K562 (cell line): ENCODE measurements around the gene SLC37A3. TPM values are rescaled to one million over a fixed set of nuclear protein-coding genes. Genes with fewer than 3 reads are reported as not detected.
A peak's percentile ranks its signal among the peaks of the same experiment; 100 is the strongest.

Experiments used
- ATAC-seq: fragments of 200-7000 bp; cut with Tn5 transposase; 3 replicates; pipeline ENCODE4 v1.9.1; 2020; ENCODE audit warnings: moderate library complexity
- BruUV-seq: library from RNA; stranded (reverse); fragments of 400-500 nt; replicated peaks from 2 replicates; lab custom pipeline; 2021; lab: Mats Ljungman, UMichigan
- CTCF ChIA-PET: fragments of 300-600 bp; formaldehyde crosslinking; extraction: SDS; loops from one replicate; lab custom pipeline; 2021; ENCODE audit warnings: low intra/inter-chr PET ratio; lab: Yijun Ruan, JAX
- POLR2A ChIA-PET: fragments of 300-600, 350-650 bp; sonication (Branson Sonifier 250); formaldehyde crosslinking; extraction: SDS; loops from one replicate; lab custom pipeline; 2021; ENCODE audit warnings: antibody characterized with exemption, inconsistent platforms; lab: Yijun Ruan, JAX
- DNase-seq, 4 experiments: peaks; one replicate each; pipeline versions ENCODE4 v3.0.0 to v3.0.0-alpha.2; 2011 to 2018; ENCODE audit warnings: low spot score in 3 of 4, mixed read lengths in 3 of 4; ENCODE audit errors: extremely low read depth in 1 of 4
- FAIRE-seq: peaks from 2 replicates; lab custom pipeline; 2011; peaks lifted over from hg19 to GRCh38; lab: Jason Lieb, UNC
- H2AFZ ChIP-seq: 2 replicates; pipeline ENCODE4 v1.6.0; 2011; ENCODE audit warnings: low read depth, low read length, control low read depth, inconsistent platforms
- H3K27ac ChIP-seq: fragments of 200-600 bp; 3 replicates; pipeline ENCODE4 v1.8.0; 2011; ENCODE audit warnings: low read depth, mild to moderate bottlenecking, control low read depth, inconsistent platforms, low read length, moderate library complexity, mixed read lengths; ENCODE audit errors: extremely low read depth
- H3K27me3 ChIP-seq, 2 experiments: fragments of 300-600 bp in 1 of 2; 2 replicates in 1 of 2; 3 replicates in 1 of 2; pipeline versions ENCODE4 v1.6.0 to v1.8.0; 2011; ENCODE audit warnings: inconsistent platforms in 2 of 2, low read length in 2 of 2, mild to moderate bottlenecking in 1 of 2, mixed read lengths in 1 of 2, moderate library complexity in 1 of 2; ENCODE audit not compliant: control insufficient read depth in 2 of 2, insufficient read depth in 2 of 2
- H3K36me3 ChIP-seq: fragments of 300-600 bp; 3 replicates; pipeline ENCODE4 v1.8.0; 2011; ENCODE audit warnings: mild to moderate bottlenecking, low read length, inconsistent platforms; ENCODE audit not compliant: control insufficient read depth, insufficient read depth
- H3K4me1 ChIP-seq, 2 experiments: fragments of 200-600 bp in 1 of 2; replicated peaks in 1 of 2; 2 replicates in 1 of 2; 3 replicates in 1 of 2; pipeline versions ENCODE4 v1.5.1 to v1.8.0; 2011; ENCODE audit warnings: inconsistent platforms in 2 of 2, low read length in 2 of 2, mild to moderate bottlenecking in 1 of 2, mixed read lengths in 1 of 2, moderate library complexity in 1 of 2; ENCODE audit not compliant: control insufficient read depth in 2 of 2, insufficient read depth in 2 of 2
- H3K4me2 ChIP-seq: 2 replicates; pipeline ENCODE4 v1.6.1; 2011; ENCODE audit warnings: low read length, control low read depth, inconsistent platforms, mixed read lengths; ENCODE audit not compliant: insufficient read depth
- H3K4me3 ChIP-seq: fragments of 200-600 bp; sonication (generic), shearing (Covaris generic); 2 replicates; pipeline ENCODE4 v1.5.1; 2016; ENCODE audit warnings: control low read depth, inconsistent platforms
- H3K79me2 ChIP-seq: fragments of 200-600 bp; 3 replicates; pipeline ENCODE4 v1.8.0; 2011; ENCODE audit warnings: low read length, inconsistent platforms; ENCODE audit not compliant: control insufficient read depth, insufficient read depth
- H3K9ac ChIP-seq, 2 experiments: 2 replicates each; pipeline versions ENCODE4 v1.6.0 to v1.6.1; 2011; ENCODE audit warnings: low read depth in 2 of 2, low read length in 2 of 2, control low read depth in 1 of 2, inconsistent platforms in 1 of 2, mild to moderate bottlenecking in 1 of 2, mixed read lengths in 1 of 2; ENCODE audit not compliant: insufficient read depth in 1 of 2
- H3K9me1 ChIP-seq: one replicate; pipeline ENCODE4 v1.6.0; 2011; ENCODE audit warnings: inconsistent platforms, mild to moderate bottlenecking, low read length, moderate library complexity; ENCODE audit not compliant: control insufficient read depth, insufficient read depth
- H3K9me3 ChIP-seq: replicated peaks from 2 replicates; pipeline ENCODE4 v1.5.1; 2011; ENCODE audit warnings: low read depth, low read length, inconsistent platforms; ENCODE audit not compliant: control insufficient read depth, insufficient read depth
- H4K20me1 ChIP-seq: replicated peaks from 2 replicates; pipeline ENCODE4 v1.6.1; 2011; ENCODE audit warnings: low read length, inconsistent platforms, mixed read lengths; ENCODE audit not compliant: control insufficient read depth, insufficient read depth
- CBX3 ChIP-seq, 2 experiments: IDR thresholded peaks; 1 replicate in 1 of 2; 2 replicates in 1 of 2; pipeline ENCODE4 v1.6.1; 2012; ENCODE audit warnings: inconsistent platforms in 2 of 2, low read length in 2 of 2, borderline replicate concordance in 1 of 2, control low read depth in 1 of 2
- CTBP1 ChIP-seq: fragments of 450-650 bp; IDR thresholded peaks from 2 replicates; pipeline ENCODE4 v1.6.1; 2016; ENCODE audit warnings: borderline replicate concordance
- GTF2A2 ChIP-seq: IDR thresholded peaks from 2 replicates; pipeline ENCODE4 v1.6.1; 2016; ENCODE audit warnings: mild to moderate bottlenecking, missing genetic modification characterization, missing compliant biosample characterization
- ILK ChIP-seq: fragments of 450-650 bp; IDR thresholded peaks from 2 replicates; pipeline ENCODE4 v1.6.1; 2016; ENCODE audit warnings: missing genetic modification characterization, low read depth, mild to moderate bottlenecking, missing compliant biosample characterization, moderate library complexity, borderline replicate concordance
- KLF10 ChIP-seq: fragments of 250-450 bp; sonication (Bioruptor Pico); IDR thresholded peaks from 2 replicates; pipeline ENCODE4 v1.6.1; 2021; ENCODE audit warnings: matching md5 sums
- MEF2A ChIP-seq: IDR thresholded peaks from 2 replicates; pipeline ENCODE4 v1.6.1; 2011; ENCODE audit warnings: low read depth, mild to moderate bottlenecking, low read length, moderate library complexity; ENCODE audit not compliant: control insufficient read depth
- NR2C2 ChIP-seq, 2 experiments: fragments of 200-800 bp in 1 of 2; sonication (Bioruptor generic) in 1 of 2; sonication (generic) in 1 of 2; formaldehyde crosslinking in 1 of 2; IDR thresholded peaks; 2 replicates each; pipeline versions ENCODE4 v1.6.1 to v1.8.0; 2016 to 2022; ENCODE audit warnings: mild to moderate bottlenecking in 1 of 2, missing compliant biosample characterization in 1 of 2, missing genetic modification characterization in 1 of 2, missing genetic modification reagents in 1 of 2
- SPI1 ChIP-seq: IDR thresholded peaks from 2 replicates; pipeline ENCODE4 v1.6.1; 2011; ENCODE audit warnings: low read depth, low read length, control low read depth, borderline replicate concordance
- TRIM24 ChIP-seq, 2 experiments: fragments of 450-650 bp; IDR thresholded peaks; 2 replicates each; pipeline ENCODE4 v1.6.1; 2016
- TRIM28 ChIP-seq: fragments of 450-650 bp; IDR thresholded peaks from 2 replicates; pipeline ENCODE4 v1.6.1; 2017
- ZC3H11A ChIP-seq: IDR thresholded peaks from 2 replicates; pipeline ENCODE4 v1.6.1; 2012; ENCODE audit warnings: low read depth, low read length, improper control_type of control experiment
- ZNF121 ChIP-seq: sonication (generic); formaldehyde crosslinking; conservative IDR thresholded peaks from 2 replicates; pipeline ENCODE4 v1.8.0; 2022; ENCODE audit warnings: missing genetic modification reagents
- ZNF324 ChIP-seq: fragments of 250-450 bp; sonication (Bioruptor Pico); IDR thresholded peaks from 2 replicates; pipeline ENCODE4 v1.4.0; 2020; ENCODE audit warnings: mild to moderate bottlenecking
- ZNF408 ChIP-seq: fragments of 250-450 bp; sonication (Bioruptor Pico); IDR thresholded peaks from 2 replicates; pipeline ENCODE4 v1.4.0; 2020; ENCODE audit warnings: low read depth, mild to moderate bottlenecking, moderate library complexity
- ZNF41 ChIP-seq: fragments of 250-450 bp; sonication (Bioruptor Pico); conservative IDR thresholded peaks from 2 replicates; pipeline ENCODE4 v1.4.0; 2020; ENCODE audit warnings: mild to moderate bottlenecking
- WGBS: fragments of 100-300 bp; shearing (Covaris generic); methylation state at CpG from one replicate; pipeline ENCODE4 v1.1.6; 2016; ENCODE audit warnings: low coverage, mixed read lengths; ENCODE audit not compliant: insufficient coverage; ENCODE audit errors: missing lambda C conversion rate; 5-methylcytosine and 5-hydroxymethylcytosine counted together
- in situ Hi-C: fragments of 300-500 bp; cut with MboI; formaldehyde crosslinking; loops from 4 replicates; pipeline ENCODE4 v1.15.0; 2018; ENCODE audit warnings: inconsistent platforms, mixed read lengths
- intact Hi-C: fragments of 100-400 bp; cut with micrococcal nuclease; formaldehyde crosslinking; loops from 2 replicates; pipeline ENCODE4 v1.14.2; 2022
- polyA plus RNA-seq, 8 experiments: library from polyadenylated mRNA; depleted of rRNA in 4 of 8; stranded (reverse) in 5 of 8; unstranded in 3 of 8; fragments of >200 nt; fragmentation: Nextera tagmentation in 2 of 8; fragmentation: Illumina TruSeq in 1 of 8; extraction: Ambion mirVana in 2 of 8; extraction: Trizol in 1 of 8; gene quantifications; 2 replicates each; pipeline versions ENCODE4 v1.2.1 to v1.2.3, GENCODE V29; 2011 to 2014; ENCODE audit warnings: inconsistent platforms in 1 of 8, missing spikeins in 1 of 8
- total RNA-seq, 7 experiments: library from RNA; depleted of rRNA in 6 of 7; stranded (reverse); fragments of >200 nt in 6 of 7; fragmentation: Illumina TruSeq in 2 of 7; extraction: Trizol in 2 of 7; gene quantifications; 2 replicates each; pipeline versions ENCODE4 v1.2.1 to v1.2.3, GENCODE V29; 2011 to 2021; ENCODE audit warnings: low replicate concordance in 1 of 7
- TF ChIP-seq, protein P1 (sequence below): fragments of 250-450 bp; sonication (Bioruptor Pico); IDR thresholded peaks from 2 replicates; pipeline ENCODE4 v1.5.1; 2021; ENCODE audit warnings: mild to moderate bottlenecking
- TF ChIP-seq, protein P2 (sequence below), 2 experiments: IDR thresholded peaks; 2 replicates each; pipeline ENCODE4 v1.6.1; 2012; ENCODE audit warnings: improper control_type of control experiment in 2 of 2, low read depth in 2 of 2, low read length in 2 of 2, borderline replicate concordance in 1 of 2

SLC37A3 gene
- total and polyA plus RNA-seq, 9 of the 15 experiments (the other 6 are each of a cell fraction or from before 2014, with no cell fraction given), result 11.7 to 59.1 (median 26.8) TPM

DNA sequence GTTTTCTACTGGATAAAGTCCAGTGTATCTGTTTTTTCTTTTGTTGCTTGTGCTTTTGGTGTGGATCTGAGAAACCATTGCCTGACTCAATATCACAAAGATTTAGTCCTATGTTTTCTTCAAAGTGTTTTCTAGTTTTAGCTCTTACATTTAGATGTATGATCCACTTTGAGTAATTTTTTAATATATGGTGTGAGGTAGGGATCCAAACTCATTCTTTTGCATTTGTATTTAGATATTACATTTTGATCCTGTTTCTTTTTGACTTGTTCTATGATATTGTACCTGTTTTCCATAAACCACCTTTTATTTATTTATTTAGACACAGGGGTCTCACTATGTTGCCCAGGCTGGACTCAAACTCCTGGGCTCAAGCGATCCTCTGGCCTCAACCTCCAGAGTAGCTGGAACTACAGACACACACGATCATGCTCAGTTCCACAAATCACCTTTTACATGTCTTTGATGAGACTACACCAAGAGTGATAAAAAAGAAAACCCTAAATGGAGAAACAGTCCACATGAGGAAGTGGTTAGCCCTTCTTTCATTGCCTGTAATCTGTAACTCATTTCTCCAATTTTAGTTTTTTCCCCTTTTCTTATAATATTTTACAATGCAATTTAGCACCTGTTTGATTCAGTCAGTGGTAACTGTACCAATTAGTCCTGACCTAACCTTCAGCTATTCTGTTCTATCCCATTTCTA lies 86.0 kb downstream of the SLC37A3 start:
- no peaks in the 10 kb centered on the region for H4K20me1 ChIP-seq
- H3K27me3 ChIP-seq, result no peaks in the 10 kb centered on the region
- H3K9me1 ChIP-seq, result no peaks in the 10 kb centered on the region
- no peak for ATAC-seq
- H3K4me2 ChIP-seq, result no peak overlapping the region
- no TSS peak for BruUV-seq
- in situ Hi-C loops (no loop called here), intact Hi-C loops (no loop called here)
- H3K9me3 ChIP-seq, result peaks cover 9% of the 10 kb centered on the region
- H3K9ac ChIP-seq, result no peak overlapping the region
- no peaks in the 10 kb centered on the region for H3K79me2 ChIP-seq
- no peaks in the 10 kb centered on the region for H3K36me3 ChIP-seq
- H3K27ac ChIP-seq, result no peak overlapping the region
- CTCF ChIA-PET, result no interaction called here
- POLR2A ChIA-PET, result no interaction called here
- peaks cover 12 to 15% of the 10 kb centered on the region in 2 experiments for H3K4me1 ChIP-seq
- 54% methylated on average over 2 of the region's 2 CpGs for WGBS
- no peak overlapping the region for H3K4me3 ChIP-seq
- FAIRE-seq, result no peak
- no peak for DNase-seq
- H2AFZ ChIP-seq, result no peak overlapping the region
- no peak for TF ChIP-seq ZNF41
- TF ChIP-seq, protein P1, sequence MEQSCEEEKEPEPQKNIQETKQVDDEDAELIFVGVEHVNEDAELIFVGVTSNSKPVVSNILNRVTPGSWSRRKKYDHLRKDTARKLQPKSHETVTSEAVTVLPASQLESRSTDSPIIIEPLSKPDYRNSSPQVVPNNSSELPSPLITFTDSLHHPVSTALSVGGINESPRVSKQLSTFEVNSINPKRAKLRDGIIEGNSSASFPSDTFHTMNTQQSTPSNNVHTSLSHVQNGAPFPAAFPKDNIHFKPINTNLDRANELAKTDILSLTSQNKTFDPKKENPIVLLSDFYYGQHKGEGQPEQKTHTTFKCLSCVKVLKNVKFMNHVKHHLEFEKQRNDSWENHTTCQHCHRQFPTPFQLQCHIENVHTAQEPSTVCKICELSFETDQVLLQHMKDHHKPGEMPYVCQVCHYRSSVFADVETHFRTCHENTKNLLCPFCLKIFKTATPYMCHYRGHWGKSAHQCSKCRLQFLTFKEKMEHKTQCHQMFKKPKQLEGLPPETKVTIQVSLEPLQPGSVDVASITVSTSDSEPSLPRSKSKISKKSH (CRISPR knock-in tag), result peak; percentile 43; the same call in 1 of the 2 replicates
- TF ChIP-seq ZNF121 (CRISPR knock-in tag), result peak; percentile 51
- peak in 1 of 2 experiments; percentile 47; a peak in 1 of 4 replicates for TF ChIP-seq TRIM24 (IDR thresholded peaks at IDR 0.05)
- peak in 1 of 2 experiments; percentile 88; a peak in 2 of 3 replicates for TF ChIP-seq CBX3 (IDR thresholded peaks at IDR 0.05; ENCODE audit: borderline replicate concordance in 1 of 2, low read length in 2 of 2)
- TF ChIP-seq ZC3H11A, result no peak
- TF ChIP-seq TRIM28, result peak; percentile 71; the same call in 1 of the 2 replicates
- TF ChIP-seq, protein P2, sequence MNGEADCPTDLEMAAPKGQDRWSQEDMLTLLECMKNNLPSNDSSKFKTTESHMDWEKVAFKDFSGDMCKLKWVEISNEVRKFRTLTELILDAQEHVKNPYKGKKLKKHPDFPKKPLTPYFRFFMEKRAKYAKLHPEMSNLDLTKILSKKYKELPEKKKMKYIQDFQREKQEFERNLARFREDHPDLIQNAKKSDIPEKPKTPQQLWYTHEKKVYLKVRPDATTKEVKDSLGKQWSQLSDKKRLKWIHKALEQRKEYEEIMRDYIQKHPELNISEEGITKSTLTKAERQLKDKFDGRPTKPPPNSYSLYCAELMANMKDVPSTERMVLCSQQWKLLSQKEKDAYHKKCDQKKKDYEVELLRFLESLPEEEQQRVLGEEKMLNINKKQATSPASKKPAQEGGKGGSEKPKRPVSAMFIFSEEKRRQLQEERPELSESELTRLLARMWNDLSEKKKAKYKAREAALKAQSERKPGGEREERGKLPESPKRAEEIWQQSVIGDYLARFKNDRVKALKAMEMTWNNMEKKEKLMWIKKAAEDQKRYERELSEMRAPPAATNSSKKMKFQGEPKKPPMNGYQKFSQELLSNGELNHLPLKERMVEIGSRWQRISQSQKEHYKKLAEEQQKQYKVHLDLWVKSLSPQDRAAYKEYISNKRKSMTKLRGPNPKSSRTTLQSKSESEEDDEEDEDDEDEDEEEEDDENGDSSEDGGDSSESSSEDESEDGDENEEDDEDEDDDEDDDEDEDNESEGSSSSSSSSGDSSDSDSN (IDR thresholded peaks at IDR 0.05; ENCODE audit: borderline replicate concordance in 1 of 2, low read depth in 2 of 2, low read length in 2 of 2), result no peak
- no peak for TF ChIP-seq ZNF324 (CRISPR knock-in tag)
- peak; percentile 37; the same call in 1 of the 2 replicates for TF ChIP-seq GTF2A2 (tag)
- 0 out of 2 replicates have a peak, but pooled peaks have one; percentile 15 for TF ChIP-seq SPI1
- no peak for TF ChIP-seq NR2C2 (CRISPR knock-in tag; IDR thresholded peaks at IDR 0.05)
- no peak for TF ChIP-seq NR2C2 (tag; IDR thresholded peaks at IDR 0.05)
- TF ChIP-seq ILK (tag), result no peak
- TF ChIP-seq MEF2A, result no peak
- TF ChIP-seq CTBP1, result no peak
- no peak for TF ChIP-seq ZNF408 (CRISPR knock-in tag)
- no peak for TF ChIP-seq KLF10 (CRISPR knock-in tag)
